ENCODE measurements around the gene EIF4E. TPM values are rescaled to one million over a fixed set of nuclear protein-coding genes. Genes with fewer than 3 reads are reported as not detected.
"Not testable (repeated sequence)": the region's sequence is repeated elsewhere in the genome, so short reads cannot be mapped to it uniquely, and the experiment has no call there.

Gene EIF4E
- total RNA-seq, 2 donors from 2014 or later = 99.4 to 123 TPM

- intact Hi-C loops (cut with DNase I) = no loop called here
- Histone ChIP-seq H3K36me3 (no peaks in the 10 kb centered on the region), H3K4me1 (no peaks in the 10 kb centered on the region), H3K27me3 (no peaks in the 10 kb centered on the region), H3K4me3 (no peak overlapping the region), H3K9ac (ENCODE audit: low read depth in 2 of 2, low read length in 2 of 2) (no peak overlapping the region), H3K27ac (no peak overlapping the region), H3K9me3 (no peaks in the 10 kb centered on the region)
- no peak for TF ChIP-seq CTCF (IDR thresholded peaks at IDR 0.05)
- DNase-seq = no peak
These were observed 8.9 kb downstream of the EIF4E start for GRCh38 chr4:98919996-98920395.

- H3K4me3 ChIP-seq; H3K9ac ChIP-seq (ENCODE audit: low read depth in 2 of 2, low read length in 2 of 2); intact Hi-C loops (cut with DNase I); H3K27ac ChIP-seq; H3K27me3 ChIP-seq; H3K9me3 ChIP-seq; H3K36me3 ChIP-seq; DNase-seq; H3K4me1 ChIP-seq: not testable (repeated sequence)
These were observed 18.2 kb downstream of the EIF4E start for GRCh38 chr4:98910728-98911127.

- no peak for TF ChIP-seq CTCF (IDR thresholded peaks at IDR 0.05)
- no peak overlapping the region for H3K27ac ChIP-seq
These were observed 19.1 kb downstream of the EIF4E start for GRCh38 chr4:98909646-98910401.

GRCh38 chr4:98908703-98909262 lies 20.1 kb downstream of the EIF4E start:
- Histone ChIP-seq H3K4me3 (no peak overlapping the region), H3K9me3 (no peaks in the 10 kb centered on the region), H3K4me1 (peaks cover 5% of the 10 kb centered on the region), H3K9ac (ENCODE audit: low read depth in 2 of 2, low read length in 2 of 2) (no peak overlapping the region), H3K27me3 (no peaks in the 10 kb centered on the region), H3K27ac (no peak overlapping the region), H3K36me3 (no peaks in the 10 kb centered on the region)
- intact Hi-C loops (cut with DNase I) = no loop called here
- no peak for TF ChIP-seq CTCF (IDR thresholded peaks at IDR 0.05)
- no peak for DNase-seq

More at GRCh38 chr4:98909646-98910401, 19.1 kb downstream of the EIF4E start:
- no peaks in the 10 kb centered on the region for H3K27me3 ChIP-seq
- peaks cover 5% of the 10 kb centered on the region for H3K4me1 ChIP-seq
- no peaks in the 10 kb centered on the region for H3K9me3 ChIP-seq
- no peak for DNase-seq
- no peaks in the 10 kb centered on the region for H3K36me3 ChIP-seq
- intact Hi-C loops (cut with DNase I) = no loop called here
- no peak overlapping the region for H3K4me3 ChIP-seq
- H3K9ac ChIP-seq (ENCODE audit: low read depth in 2 of 2, low read length in 2 of 2) = no peak overlapping the region

- Histone ChIP-seq H3K9me3 (no peaks in the 10 kb centered on the region), H3K27me3 (no peaks in the 10 kb centered on the region), H3K4me3 (no peak overlapping the region), H3K9ac (ENCODE audit: low read depth in 2 of 2, low read length in 2 of 2) (no peak overlapping the region), H3K27ac (no peak overlapping the region), H3K36me3 (no peaks in the 10 kb centered on the region), H3K4me1 (peaks cover 5% of the 10 kb centered on the region)
- no peak for TF ChIP-seq CTCF (IDR thresholded peaks at IDR 0.05)
- no peak for DNase-seq
- intact Hi-C loops (cut with DNase I) = no loop called here
These were observed 20.8 kb downstream of the EIF4E start for GRCh38 chr4:98908182-98908581.

GRCh38 chr4:98905839-98906238 lies 23.1 kb downstream of the EIF4E start:
- H3K9me3 ChIP-seq = no peaks in the 10 kb centered on the region
- H3K36me3 ChIP-seq = peaks cover 6% of the 10 kb centered on the region
- H3K4me3 ChIP-seq = no peak overlapping the region
- H3K27ac ChIP-seq = no peak overlapping the region
- intact Hi-C loops (cut with DNase I) = no loop called here
- H3K4me1 ChIP-seq = peaks cover 5% of the 10 kb centered on the region
- DNase-seq = no peak
- no peaks in the 10 kb centered on the region for H3K27me3 ChIP-seq
- H3K9ac ChIP-seq (ENCODE audit: low read depth in 2 of 2, low read length in 2 of 2) = no peak overlapping the region
- TF ChIP-seq CTCF (IDR thresholded peaks at IDR 0.05) = no peak
